ENCODE results near the gene THSD7A.

The THSD7A gene

GRCh38 chr7:11699666-11700065 lies 132.3 kb downstream of the THSD7A start:
- no peak for DNase-seq

GRCh38 chr7:11698384-11698871 lies 133.6 kb downstream of the THSD7A start:
- no peak for DNase-seq

- DNase-seq: no peak
Observed at GRCh38 chr7:11690395-11690794, 141.6 kb downstream of the THSD7A start.

GRCh38 chr7:11689096-11689495 lies 142.9 kb downstream of the THSD7A start:
- DNase-seq: no peak

GRCh38 chr7:11681461-11681860 lies 150.5 kb downstream of the THSD7A start:
- no peak for DNase-seq

- DNase-seq: no peak
Observed at GRCh38 chr7:11675163-11675562, 156.8 kb downstream of the THSD7A start.

GRCh38 chr7:11668727-11669126 lies 163.3 kb downstream of the THSD7A start:
- no peak for DNase-seq

- DNase-seq: no peak
Observed at GRCh38 chr7:11667810-11668185, 164.2 kb downstream of the THSD7A start.

GRCh38 chr7:11667071-11667809 lies 164.8 kb downstream of the THSD7A start:
- no peak for DNase-seq

GRCh38 chr7:11665357-11665756 lies 166.6 kb downstream of the THSD7A start:
- no peak for DNase-seq

GRCh38 chr7:11655642-11656041 lies 176.4 kb downstream of the THSD7A start:
- DNase-seq: no peak

- DNase-seq: no peak
Observed at GRCh38 chr7:11655163-11655562, 176.8 kb downstream of the THSD7A start.

- no peak for DNase-seq
Observed at GRCh38 chr7:11650500-11650899, 181.5 kb downstream of the THSD7A start.

GRCh38 chr7:11650030-11650429 lies 182.0 kb downstream of the THSD7A start:
- no peak for DNase-seq

GRCh38 chr7:11648980-11649379 lies 183.0 kb downstream of the THSD7A start:
- DNase-seq: no peak

GRCh38 chr7:11648101-11648500 lies 183.9 kb downstream of the THSD7A start:
- DNase-seq: no peak

- no peak for DNase-seq
Observed at GRCh38 chr7:11642841-11643240, 189.2 kb downstream of the THSD7A start.

- no peak for DNase-seq
Observed at GRCh38 chr7:11642276-11642675, 189.7 kb downstream of the THSD7A start.

GRCh38 chr7:11638011-11638774 lies 193.8 kb downstream of the THSD7A start:
- DNase-seq: no peak

- DNase-seq: no peak
Observed at GRCh38 chr7:11636274-11636673, 195.7 kb downstream of the THSD7A start.

GRCh38 chr7:11633310-11633709 lies 198.7 kb downstream of the THSD7A start:
- no peak for DNase-seq

- no peak for DNase-seq
Observed at GRCh38 chr7:11630355-11630754, 201.6 kb downstream of the THSD7A start.

GRCh38 chr7:11625669-11626068 lies 206.3 kb downstream of the THSD7A start:
- no peak for DNase-seq

GRCh38 chr7:11623093-11623678 lies 208.8 kb downstream of the THSD7A start:
- DNase-seq: no peak

All from activated CD4-positive, alpha-beta T cell treated with anti-CD3 and anti-CD28 coated beads for 1 hour (primary cell).